ENCODE results near the gene GAREM2. TPM values are rescaled to one million over a fixed set of nuclear protein-coding genes. Genes with fewer than 3 reads are reported as not detected.
A peak's percentile ranks its signal among the peaks of the same experiment; 100 is the strongest.

GAREM2 gene
- total RNA-seq (2021) (0.96 and 1.7 TPM in 2 replicates), Bru-seq, nascent RNA (percentile 21 among the genes with signal in this experiment), BruChase-seq, experiment 1, labeled RNA remaining after a 2-hour chase (percentile 24 among the genes with signal in this experiment), BruChase-seq, experiment 2, labeled RNA remaining after a 6-hour chase (percentile 32 among the genes with signal in this experiment)
- long read RNA-seq, partial matches to known transcripts, result 5 of 5 reads
- long read RNA-seq, other reads (novel, unspliced or antisense), result 0 of 5 reads

- Histone ChIP-seq H3K9me3 (ENCODE audit: insufficient read depth, low read depth) (no peaks in the 10 kb centered on the region), H3K27ac (no peak within 1 kb of the TSS), H2AFZ (peak within 1 kb of the TSS; percentile 75; the same call in 1 of the 2 replicates), H3K27me3 (ENCODE audit: insufficient read depth, low read depth) (no peaks in the 10 kb centered on the region), H3K4me3 (peak within 1 kb of the TSS; percentile 51; the same call in 1 of the 2 replicates), H3K9me2 (ENCODE audit: insufficient read depth) (no peaks in the 10 kb centered on the region), H4K20me1 (ENCODE audit: insufficient read depth) (no peaks in the 10 kb centered on the region), H3K36me3 (ENCODE audit: low read depth) (no peaks in the 10 kb centered on the region), H3F3A (ENCODE audit: insufficient read depth, low read depth) (peaks cover 6% of the 10 kb centered on the region; the same call in 1 of the 2 replicates), H3K4me1 (replicated peaks; ENCODE audit: insufficient read depth) (no peaks in the 10 kb centered on the region), H3K79me2 (ENCODE audit: low read depth) (no peaks in the 10 kb centered on the region), H3K4me2 (peak within 1 kb of the TSS; percentile 80)
- no TSS peak for BruUV-seq (replicated peaks)
- intact Hi-C loops (cut with micrococcal nuclease; ENCODE audit: unreplicated experiment), result no loop called here
- no peak for DNase-seq
- ChIA-PET CTCF (no interaction called here), POLR2A (ENCODE audit: unreplicated experiment) (no interaction called here)
- TF ChIP-seq CTCF (conservative IDR thresholded peaks at IDR 0.05), result no peak
- TF ChIP-seq EZH2 (IDR thresholded peaks at IDR 0.05; ENCODE audit: low read depth), result no peak
These were observed at the start of gene GAREM2 for GRCh38 chr2:26172871-26173775. Gene GAREM2, plus strand, starts transcription at chr2:26173088. Its CDS starts 133 bp downstream, at chr2:26173221.

DNA sequence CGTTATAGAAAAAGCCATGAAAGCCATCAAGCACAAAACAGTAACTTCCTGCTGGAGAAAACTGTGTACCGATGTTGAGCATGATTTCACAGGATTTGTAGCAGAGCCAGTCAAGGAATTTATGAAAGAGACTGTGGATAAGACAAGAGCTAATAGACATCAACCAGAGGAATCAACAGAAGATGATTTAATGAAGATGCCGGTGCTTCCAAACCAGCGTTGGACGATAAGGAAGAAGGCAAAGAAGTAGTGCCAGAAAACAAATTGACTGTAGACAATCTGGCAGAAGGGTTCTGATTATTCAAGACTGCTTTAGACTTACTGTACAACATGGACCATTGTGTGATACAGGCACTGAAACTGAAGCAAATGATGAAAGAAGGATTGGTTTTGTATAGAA lies 49.5 kb upstream of the GAREM2 start:
- TF ChIP-seq EZH2 (IDR thresholded peaks at IDR 0.05; ENCODE audit: low read depth) (no peak), CTCF (conservative IDR thresholded peaks at IDR 0.05) (no peak)
- Histone ChIP-seq H3K36me3 (ENCODE audit: low read depth) (peaks cover 15% of the 10 kb centered on the region; the same call in 1 of the 2 replicates), H3K4me1 (replicated peaks; ENCODE audit: insufficient read depth) (no peaks in the 10 kb centered on the region), H3K9me3 (ENCODE audit: insufficient read depth, low read depth) (no peaks in the 10 kb centered on the region), H3K27me3 (ENCODE audit: insufficient read depth, low read depth) (no peaks in the 10 kb centered on the region), H3K4me2 (no peak overlapping the region), H3K9me2 (ENCODE audit: insufficient read depth) (no peaks in the 10 kb centered on the region), H2AFZ (no peak overlapping the region), H3F3A (ENCODE audit: insufficient read depth, low read depth) (peaks cover 46% of the 10 kb centered on the region; the same call in 1 of the 2 replicates), H3K79me2 (ENCODE audit: low read depth) (peaks cover 79% of the 10 kb centered on the region), H4K20me1 (ENCODE audit: insufficient read depth) (peaks cover 82% of the 10 kb centered on the region), H3K27ac (no peak overlapping the region), H3K4me3 (no peak overlapping the region)
- intact Hi-C loops (cut with micrococcal nuclease; ENCODE audit: unreplicated experiment), result no loop called here
- DNase-seq, result no peak
- POLR2A ChIA-PET (ENCODE audit: unreplicated experiment), result no interaction called here
- BruUV-seq (replicated peaks), result no TSS peak
- CTCF ChIA-PET, result no interaction called here

DNA sequence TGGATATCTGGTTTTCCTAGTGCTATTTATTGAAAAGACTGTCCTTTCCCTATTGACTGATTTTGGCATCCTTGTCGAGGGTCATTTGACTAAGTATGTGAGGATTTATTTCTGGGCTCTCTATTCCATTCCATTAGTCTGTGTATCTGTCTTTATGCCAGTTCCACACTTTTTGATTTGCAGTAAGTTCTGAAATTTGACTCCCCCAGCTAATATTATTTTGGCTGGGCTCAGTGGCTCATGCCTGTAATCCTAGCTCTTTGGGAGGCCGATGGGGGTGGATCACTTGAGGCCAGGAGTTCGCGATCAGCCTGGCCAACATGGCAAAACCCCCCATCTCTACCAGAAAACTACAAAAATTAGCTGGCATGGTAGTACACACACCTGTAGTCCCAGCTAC lies 46.8 kb upstream of the GAREM2 start:
- no peak for DNase-seq
- intact Hi-C loops (cut with micrococcal nuclease; ENCODE audit: unreplicated experiment), result no loop called here
- Histone ChIP-seq H4K20me1 (ENCODE audit: insufficient read depth) (peaks cover 65% of the 10 kb centered on the region), H3K27ac (no peak overlapping the region), H3K9me2 (ENCODE audit: insufficient read depth) (no peaks in the 10 kb centered on the region), H3K79me2 (ENCODE audit: low read depth) (peaks cover 54% of the 10 kb centered on the region), H2AFZ (no peak overlapping the region), H3K36me3 (ENCODE audit: low read depth) (peaks cover 21% of the 10 kb centered on the region; the same call in 1 of the 2 replicates), H3K4me2 (no peak overlapping the region), H3K9me3 (ENCODE audit: insufficient read depth, low read depth) (no peaks in the 10 kb centered on the region), H3K4me3 (no peak overlapping the region), H3K27me3 (ENCODE audit: insufficient read depth, low read depth) (no peaks in the 10 kb centered on the region), H3K4me1 (replicated peaks; ENCODE audit: insufficient read depth) (no peaks in the 10 kb centered on the region), H3F3A (ENCODE audit: insufficient read depth, low read depth) (peaks cover 32% of the 10 kb centered on the region; the same call in 1 of the 2 replicates)
- CTCF ChIA-PET, result no interaction called here
- TF ChIP-seq EZH2 (IDR thresholded peaks at IDR 0.05; ENCODE audit: low read depth) (no peak), CTCF (conservative IDR thresholded peaks at IDR 0.05) (no peak)
- POLR2A ChIA-PET (ENCODE audit: unreplicated experiment), result no interaction called here
- BruUV-seq (replicated peaks), result no TSS peak

Measured in PC-9 (cell line).